K562 (cell line): ENCODE results near the gene STK32C. TPM values are rescaled to one million over a fixed set of nuclear protein-coding genes. Genes with fewer than 3 reads are reported as not detected.

Experiments
- ARID2 ChIP-seq: fragments of 450-650 bp; IDR thresholded peaks from 2 replicates; pipeline ENCODE4 v1.6.1; 2017; ENCODE audit warnings: antibody characterized with exemption, mild to moderate bottlenecking
- EHMT2 ChIP-seq: fragments of 450-650 bp; IDR thresholded peaks from 2 replicates; pipeline ENCODE4 v1.6.1; 2018; ENCODE audit warnings: antibody characterized with exemption
- MBD2 ChIP-seq: sonication (generic); IDR thresholded peaks from 2 replicates; pipeline ENCODE4 v1.6.1; 2016; ENCODE audit warnings: low read depth, borderline replicate concordance
- PHF8 ChIP-seq: fragments of 200-600 bp; sonication (generic); IDR thresholded peaks from 2 replicates; pipeline ENCODE4 v1.6.1; 2012; ENCODE audit warnings: mixed run types, mild to moderate bottlenecking, inconsistent platforms, low read length, moderate library complexity, borderline replicate concordance
- SIRT6 ChIP-seq: IDR thresholded peaks from one replicate; pipeline ENCODE4 v1.6.1; 2012; ENCODE audit warnings: low read depth, mild to moderate bottlenecking, control low read depth, inconsistent platforms, low read length, moderate library complexity
- ZNF263 ChIP-seq: sonication (generic); formaldehyde crosslinking; IDR thresholded peaks from 2 replicates; pipeline ENCODE4 v1.8.0; 2022; ENCODE audit warnings: mild to moderate bottlenecking, missing genetic modification reagents, borderline replicate concordance
- polyA plus RNA-seq, 8 experiments: library from polyadenylated mRNA; depleted of rRNA in 4 of 8; stranded (reverse) in 5 of 8; unstranded in 3 of 8; fragments of >200 nt; fragmentation: Nextera tagmentation in 2 of 8; fragmentation: Illumina TruSeq in 1 of 8; extraction: Ambion mirVana in 2 of 8; extraction: Trizol in 1 of 8; gene quantifications; 2 replicates each; pipeline versions ENCODE4 v1.2.1 to v1.2.3, GENCODE V29; 2011 to 2014; ENCODE audit warnings: inconsistent platforms in 1 of 8, missing spikeins in 1 of 8
- total RNA-seq, 7 experiments: library from RNA; depleted of rRNA in 6 of 7; stranded (reverse); fragments of >200 nt in 6 of 7; fragmentation: Illumina TruSeq in 2 of 7; extraction: Trizol in 2 of 7; gene quantifications; 2 replicates each; pipeline versions ENCODE4 v1.2.1 to v1.2.3, GENCODE V29; 2011 to 2021; ENCODE audit warnings: low replicate concordance in 1 of 7
- TF ChIP-seq, protein P1 (sequence below): fragments of 250-450 bp; sonication (Bioruptor Pico); IDR thresholded peaks from 2 replicates; pipeline ENCODE4 v1.4.0; 2020; ENCODE audit warnings: mild to moderate bottlenecking, moderate library complexity, borderline replicate concordance
- TF ChIP-seq, protein P2 (sequence below): fragments of 450-650 bp; formaldehyde crosslinking; IDR thresholded peaks from 2 replicates; pipeline ENCODE4 v1.4.0; 2022; ENCODE audit warnings: missing genetic modification characterization

STK32C gene
- total and polyA plus RNA-seq, 9 of the 15 experiments (the other 6 are each of a cell fraction or from before 2014, with no cell fraction given): 1.5 to 20.9 (median 6.5) TPM

DNA sequence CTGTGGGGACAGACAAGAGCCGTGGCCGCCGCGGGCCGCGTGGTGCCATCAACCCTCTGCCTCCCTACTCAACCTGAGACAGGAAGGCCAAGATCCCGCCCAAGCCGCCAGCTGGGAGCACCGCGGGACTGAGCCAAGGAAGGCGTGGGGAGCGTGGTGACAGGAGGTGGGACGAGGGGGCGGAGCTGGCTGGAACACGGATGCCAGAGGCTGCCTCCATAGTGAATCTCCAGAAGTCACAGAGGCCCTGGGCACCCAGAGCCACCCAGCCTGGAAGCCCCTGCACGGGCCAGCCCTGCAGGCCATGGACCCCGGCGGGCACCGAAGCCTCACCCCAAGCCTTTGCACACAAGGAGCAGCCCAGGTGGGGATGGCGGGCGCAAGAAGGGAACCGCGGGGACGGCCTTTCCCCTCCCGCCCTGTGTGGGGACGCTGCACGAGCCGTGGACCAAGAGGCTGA, 139.1 kb downstream of the STK32C start (continued):
- TF ChIP-seq, protein P1, sequence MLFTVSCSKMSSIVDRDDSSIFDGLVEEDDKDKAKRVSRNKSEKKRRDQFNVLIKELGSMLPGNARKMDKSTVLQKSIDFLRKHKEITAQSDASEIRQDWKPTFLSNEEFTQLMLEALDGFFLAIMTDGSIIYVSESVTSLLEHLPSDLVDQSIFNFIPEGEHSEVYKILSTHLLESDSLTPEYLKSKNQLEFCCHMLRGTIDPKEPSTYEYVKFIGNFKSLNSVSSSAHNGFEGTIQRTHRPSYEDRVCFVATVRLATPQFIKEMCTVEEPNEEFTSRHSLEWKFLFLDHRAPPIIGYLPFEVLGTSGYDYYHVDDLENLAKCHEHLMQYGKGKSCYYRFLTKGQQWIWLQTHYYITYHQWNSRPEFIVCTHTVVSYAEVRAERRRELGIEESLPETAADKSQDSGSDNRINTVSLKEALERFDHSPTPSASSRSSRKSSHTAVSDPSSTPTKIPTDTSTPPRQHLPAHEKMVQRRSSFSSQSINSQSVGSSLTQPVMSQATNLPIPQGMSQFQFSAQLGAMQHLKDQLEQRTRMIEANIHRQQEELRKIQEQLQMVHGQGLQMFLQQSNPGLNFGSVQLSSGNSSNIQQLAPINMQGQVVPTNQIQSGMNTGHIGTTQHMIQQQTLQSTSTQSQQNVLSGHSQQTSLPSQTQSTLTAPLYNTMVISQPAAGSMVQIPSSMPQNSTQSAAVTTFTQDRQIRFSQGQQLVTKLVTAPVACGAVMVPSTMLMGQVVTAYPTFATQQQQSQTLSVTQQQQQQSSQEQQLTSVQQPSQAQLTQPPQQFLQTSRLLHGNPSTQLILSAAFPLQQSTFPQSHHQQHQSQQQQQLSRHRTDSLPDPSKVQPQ (CRISPR knock-in tag): no peak
- no peak for TF ChIP-seq ZNF263 (CRISPR knock-in tag)
- no peak for TF ChIP-seq ARID2
- TF ChIP-seq PHF8: no peak
- TF ChIP-seq, protein P2, sequence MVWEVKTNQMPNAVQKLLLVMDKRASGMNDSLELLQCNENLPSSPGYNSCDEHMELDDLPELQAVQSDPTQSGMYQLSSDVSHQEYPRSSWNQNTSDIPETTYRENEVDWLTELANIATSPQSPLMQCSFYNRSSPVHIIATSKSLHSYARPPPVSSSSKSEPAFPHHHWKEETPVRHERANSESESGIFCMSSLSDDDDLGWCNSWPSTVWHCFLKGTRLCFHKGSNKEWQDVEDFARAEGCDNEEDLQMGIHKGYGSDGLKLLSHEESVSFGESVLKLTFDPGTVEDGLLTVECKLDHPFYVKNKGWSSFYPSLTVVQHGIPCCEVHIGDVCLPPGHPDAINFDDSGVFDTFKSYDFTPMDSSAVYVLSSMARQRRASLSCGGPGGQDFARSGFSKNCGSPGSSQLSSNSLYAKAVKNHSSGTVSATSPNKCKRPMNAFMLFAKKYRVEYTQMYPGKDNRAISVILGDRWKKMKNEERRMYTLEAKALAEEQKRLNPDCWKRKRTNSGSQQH (CRISPR knock-in tag): no peak
- no peak for TF ChIP-seq MBD2
- no peak for TF ChIP-seq EHMT2
- TF ChIP-seq SIRT6: no peak
- TF ChIP-seq, all 486 proteins: peak for 0
